Prostate gland (tissue), 2 donors: Measurements from ENCODE around the gene BLOC1S5.

Source experiments
- CTCF ChIP-seq, 4 experiments: fragments of 200-600 bp in 2 of 4; fragments of 450-650 bp in 2 of 4; sonication (generic) in 2 of 4; IDR thresholded peaks; 1 replicate in 3 of 4; 2 replicates in 1 of 4; pipeline ENCODE4 v1.5.1; 2016 to 2019; ENCODE audit warnings: antibody characterized with exemption in 4 of 4, mild to moderate bottlenecking in 2 of 4, moderate library complexity in 2 of 4
- POLR2A ChIP-seq: fragments of 450-650 bp; IDR thresholded peaks from one replicate; pipeline ENCODE4 v1.6.1; 2016; ENCODE audit warnings: antibody characterized with exemption, mild to moderate bottlenecking
- POLR2AphosphoS5 ChIP-seq: sonication (generic); formaldehyde crosslinking; IDR thresholded peaks from one replicate; pipeline ENCODE4 v1.6.1; 2017; ENCODE audit warnings: antibody characterized with exemption

GRCh38 chr6:8057793-8058192, 6.4 kb downstream of the BLOC1S5 start:
- no peak for TF ChIP-seq CTCF (IDR thresholded peaks at IDR 0.05)
- TF ChIP-seq POLR2A: no peak
- no peak for TF ChIP-seq POLR2AphosphoS5
